ENCODE measurements around the gene ASB13.

DNA sequence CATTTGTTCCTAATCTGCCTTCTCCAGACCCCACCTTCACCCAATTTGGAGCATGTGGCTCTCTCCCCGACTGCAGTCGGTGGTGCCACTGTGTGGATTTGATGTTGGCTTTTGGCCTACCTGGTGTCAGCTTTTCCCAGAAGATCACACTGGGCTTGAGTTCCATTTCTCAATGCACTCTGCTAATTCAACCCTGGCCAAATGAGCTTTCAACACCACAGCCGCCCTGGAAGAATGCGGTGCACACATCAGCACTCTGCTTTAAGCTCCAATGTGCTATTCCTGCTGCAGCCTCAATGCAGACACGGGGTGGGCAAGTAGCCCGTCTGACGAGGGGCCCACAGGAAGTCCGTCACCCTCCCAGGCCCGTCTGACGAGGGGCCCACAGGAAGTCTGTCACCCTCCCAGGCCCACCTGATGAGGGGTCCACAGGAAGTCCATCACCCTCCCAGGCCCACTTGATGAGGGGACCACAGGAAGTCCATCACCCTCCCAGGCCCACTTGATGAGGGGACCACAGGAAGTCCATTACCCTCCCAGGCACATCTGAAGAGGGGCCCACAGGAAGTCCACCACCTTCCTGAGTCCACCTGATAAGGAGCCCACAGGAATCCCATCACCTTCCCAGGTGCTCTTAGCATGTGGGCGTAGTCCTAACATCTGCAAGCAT lies 64.4 kb downstream of the ASB13 start:
- TF ChIP-seq, protein P1, sequence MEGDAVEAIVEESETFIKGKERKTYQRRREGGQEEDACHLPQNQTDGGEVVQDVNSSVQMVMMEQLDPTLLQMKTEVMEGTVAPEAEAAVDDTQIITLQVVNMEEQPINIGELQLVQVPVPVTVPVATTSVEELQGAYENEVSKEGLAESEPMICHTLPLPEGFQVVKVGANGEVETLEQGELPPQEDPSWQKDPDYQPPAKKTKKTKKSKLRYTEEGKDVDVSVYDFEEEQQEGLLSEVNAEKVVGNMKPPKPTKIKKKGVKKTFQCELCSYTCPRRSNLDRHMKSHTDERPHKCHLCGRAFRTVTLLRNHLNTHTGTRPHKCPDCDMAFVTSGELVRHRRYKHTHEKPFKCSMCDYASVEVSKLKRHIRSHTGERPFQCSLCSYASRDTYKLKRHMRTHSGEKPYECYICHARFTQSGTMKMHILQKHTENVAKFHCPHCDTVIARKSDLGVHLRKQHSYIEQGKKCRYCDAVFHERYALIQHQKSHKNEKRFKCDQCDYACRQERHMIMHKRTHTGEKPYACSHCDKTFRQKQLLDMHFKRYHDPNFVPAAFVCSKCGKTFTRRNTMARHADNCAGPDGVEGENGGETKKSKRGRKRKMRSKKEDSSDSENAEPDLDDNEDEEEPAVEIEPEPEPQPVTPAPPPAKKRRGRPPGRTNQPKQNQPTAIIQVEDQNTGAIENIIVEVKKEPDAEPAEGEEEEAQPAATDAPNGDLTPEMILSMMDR (IDR thresholded peaks at IDR 0.05; ENCODE audit: low read length): no peak
- TF ChIP-seq EZH2 (optimal IDR thresholded peaks at IDR 0.05; ENCODE audit: low read depth, low read length): no peak
- no peak for TF ChIP-seq EZH2phosphoT487 (IDR thresholded peaks at IDR 0.05; ENCODE audit: low read length)
